Stimulated activated naive CD8-positive, alpha-beta T cell treated with anti-CD3 and anti-CD28 coated beads, Interleukin-15, amount 100 ng/mL, for 72 hours (primary cell): ENCODE measurements around the gene TTC12.

Experiments used
- ATAC-seq: fragments of 150-1000 bp; cut with Tn5 transposase; 2 replicates; pipeline ENCODE4 v1.10.0; 2021; ENCODE audit warnings: mild to moderate bottlenecking, moderate library complexity
- DNase-seq, 2 donors: peaks; one replicate each; pipeline ENCODE4 v3.0.0; 2021 to 2022
- H3K27ac Mint-ChIP-seq, 2 donors: one replicate each; pipeline ENCODE4 v1.8.0; 2022; ENCODE audit warnings: mild to moderate bottlenecking in 2 of 2, mixed read lengths in 2 of 2, moderate library complexity in 2 of 2
- H3K27me3 Mint-ChIP-seq: one replicate; pipeline ENCODE4 v1.8.0; 2022; ENCODE audit warnings: mixed read lengths
- H3K4me1 Mint-ChIP-seq: one replicate; pipeline ENCODE4 v1.8.0; 2022; ENCODE audit warnings: mild to moderate bottlenecking, mixed read lengths
- H3K4me3 Mint-ChIP-seq, 2 donors: one replicate each; pipeline ENCODE4 v1.8.0; 2022; ENCODE audit warnings: mild to moderate bottlenecking in 2 of 2, mixed read lengths in 2 of 2, moderate library complexity in 1 of 2
- H3K9me3 Mint-ChIP-seq, 2 donors: one replicate each; pipeline ENCODE4 v1.8.0; 2022; ENCODE audit warnings: mixed read lengths in 2 of 2

Gene TTC12

GRCh38 chr11:113373306-113373705, 58.9 kb downstream of the TTC12 start:
- DNase-seq (no peak), ATAC-seq (no peak)
- Mint-ChIP-seq H3K27ac (no peak overlapping the region), H3K4me3 (no peak overlapping the region), H3K27me3 (no peaks in the 10 kb centered on the region), H3K4me1 (no peaks in the 10 kb centered on the region), H3K9me3 (no peaks in the 10 kb centered on the region)

- Mint-ChIP-seq H3K4me3 (no peak overlapping the region), H3K27ac (peak overlapping the region in 1 of 2 donors; percentile 28), H3K9me3 (no peaks in the 10 kb centered on the region), H3K27me3 (no peaks in the 10 kb centered on the region), H3K4me1 (no peaks in the 10 kb centered on the region)
- no peak for DNase-seq
- ATAC-seq = no peak
Observed at GRCh38 chr11:113373981-113374560, 59.7 kb downstream of the TTC12 start.

GRCh38 chr11:113375402-113375801, 61.0 kb downstream of the TTC12 start:
- no peak for ATAC-seq
- H3K27me3 Mint-ChIP-seq = no peaks in the 10 kb centered on the region
- no peaks in the 10 kb centered on the region for H3K9me3 Mint-ChIP-seq
- H3K4me3 Mint-ChIP-seq = no peak overlapping the region
- H3K27ac Mint-ChIP-seq = no peak overlapping the region
- no peaks in the 10 kb centered on the region for H3K4me1 Mint-ChIP-seq
- DNase-seq = no peak

- Mint-ChIP-seq H3K9me3 (no peaks in the 10 kb centered on the region), H3K27ac (no peak overlapping the region), H3K4me3 (no peak overlapping the region), H3K27me3 (no peaks in the 10 kb centered on the region), H3K4me1 (no peaks in the 10 kb centered on the region)
- ATAC-seq = no peak
- DNase-seq = no peak
Observed at GRCh38 chr11:113376156-113376555, 61.8 kb downstream of the TTC12 start.

- ATAC-seq (no peak), DNase-seq (no peak)
- no peaks in the 10 kb centered on the region for H3K27me3 Mint-ChIP-seq
- H3K9me3 Mint-ChIP-seq = no peaks in the 10 kb centered on the region
- peak overlapping the region in 1 of 2 donors; percentile 8 for H3K27ac Mint-ChIP-seq
- no peaks in the 10 kb centered on the region for H3K4me1 Mint-ChIP-seq
- H3K4me3 Mint-ChIP-seq = no peak overlapping the region
Observed at GRCh38 chr11:113377681-113378412, 63.5 kb downstream of the TTC12 start.

- H3K27me3 Mint-ChIP-seq = no peaks in the 10 kb centered on the region
- H3K4me3 Mint-ChIP-seq = no peak overlapping the region
- DNase-seq (no peak), ATAC-seq (no peak)
- no peak overlapping the region for H3K27ac Mint-ChIP-seq
- H3K4me1 Mint-ChIP-seq = no peaks in the 10 kb centered on the region
- H3K9me3 Mint-ChIP-seq = no peaks in the 10 kb centered on the region
Observed at GRCh38 chr11:113378692-113379091, 64.3 kb downstream of the TTC12 start.

GRCh38 chr11:113382121-113382520, 67.7 kb downstream of the TTC12 start:
- no peaks in the 10 kb centered on the region for H3K4me1 Mint-ChIP-seq
- ATAC-seq = no peak
- H3K4me3 Mint-ChIP-seq = no peak overlapping the region

GRCh38 chr11:113384551-113384950, 70.2 kb downstream of the TTC12 start:
- no peaks in the 10 kb centered on the region for H3K27me3 Mint-ChIP-seq
- no peak for ATAC-seq
- H3K27ac Mint-ChIP-seq = no peak overlapping the region
- no peaks in the 10 kb centered on the region for H3K9me3 Mint-ChIP-seq
- DNase-seq = no peak
- no peaks in the 10 kb centered on the region for H3K4me1 Mint-ChIP-seq
- H3K4me3 Mint-ChIP-seq = no peak overlapping the region

More at GRCh38 chr11:113382121-113382520, 67.7 kb downstream of the TTC12 start:
- no peak for DNase-seq
- Mint-ChIP-seq H3K27ac (no peak overlapping the region), H3K27me3 (no peaks in the 10 kb centered on the region), H3K9me3 (no peaks in the 10 kb centered on the region)

- H3K4me3 Mint-ChIP-seq = no peak overlapping the region
- ATAC-seq (no peak), DNase-seq (no peak)
- H3K27ac Mint-ChIP-seq = no peak overlapping the region
- H3K9me3 Mint-ChIP-seq = no peaks in the 10 kb centered on the region
- H3K4me1 Mint-ChIP-seq = no peaks in the 10 kb centered on the region
- H3K27me3 Mint-ChIP-seq = no peaks in the 10 kb centered on the region
Observed at GRCh38 chr11:113385749-113386148, 71.4 kb downstream of the TTC12 start.

GRCh38 chr11:113386866-113387265, 72.5 kb downstream of the TTC12 start:
- Mint-ChIP-seq H3K4me1 (no peaks in the 10 kb centered on the region), H3K27ac (no peak overlapping the region), H3K9me3 (no peaks in the 10 kb centered on the region), H3K27me3 (no peaks in the 10 kb centered on the region), H3K4me3 (no peak overlapping the region)
- DNase-seq = no peak
- peak; percentile 18 for ATAC-seq

GRCh38 chr11:113387605-113388211, 73.3 kb downstream of the TTC12 start, which contains the start of gene ANKK1:
ANKK1 (plus strand) TSS chr11:113387779; CDS start chr11:113387885, 106 bp downstream.
- ATAC-seq = no peak
- no peaks in the 10 kb centered on the region for H3K27me3 Mint-ChIP-seq
- H3K9me3 Mint-ChIP-seq = no peaks in the 10 kb centered on the region
- H3K27ac Mint-ChIP-seq = no peak within 1 kb of the TSS
- DNase-seq = peak in 1 of 2 donors; percentile 3
- H3K4me3 Mint-ChIP-seq = no peak within 1 kb of the TSS
- no peaks in the 10 kb centered on the region for H3K4me1 Mint-ChIP-seq

GRCh38 chr11:113389272-113389671, 74.9 kb downstream of the TTC12 start:
- Mint-ChIP-seq H3K4me1 (no peaks in the 10 kb centered on the region), H3K27me3 (no peaks in the 10 kb centered on the region), H3K9me3 (no peaks in the 10 kb centered on the region), H3K27ac (no peak overlapping the region), H3K4me3 (no peak overlapping the region)
- DNase-seq = no peak
- no peak for ATAC-seq

- Mint-ChIP-seq H3K4me1 (no peaks in the 10 kb centered on the region), H3K27me3 (no peaks in the 10 kb centered on the region), H3K4me3 (no peak overlapping the region), H3K9me3 (no peaks in the 10 kb centered on the region), H3K27ac (no peak overlapping the region)
- no peak for ATAC-seq
- no peak for DNase-seq
Observed at GRCh38 chr11:113392236-113392921, 78.0 kb downstream of the TTC12 start.

- no peaks in the 10 kb centered on the region for H3K9me3 Mint-ChIP-seq
Observed at GRCh38 chr11:113393501-113393985, 79.2 kb downstream of the TTC12 start.

GRCh38 chr11:113394919-113395318, 80.5 kb downstream of the TTC12 start:
- Mint-ChIP-seq H3K4me3 (no peak overlapping the region), H3K27me3 (no peaks in the 10 kb centered on the region), H3K4me1 (no peaks in the 10 kb centered on the region), H3K9me3 (no peaks in the 10 kb centered on the region), H3K27ac (no peak overlapping the region)
- no peak for DNase-seq
- ATAC-seq = no peak

More at GRCh38 chr11:113393501-113393985, 79.2 kb downstream of the TTC12 start:
- Mint-ChIP-seq H3K4me3 (no peak overlapping the region), H3K27me3 (no peaks in the 10 kb centered on the region), H3K27ac (no peak overlapping the region), H3K4me1 (no peaks in the 10 kb centered on the region)
- no peak for ATAC-seq
- DNase-seq = no peak
